Endothelial cell of umbilical vein (primary cell): ENCODE measurements around the gene SSR4. TPM values are rescaled to one million over a fixed set of nuclear protein-coding genes. Genes with fewer than 3 reads are reported as not detected.

ENCODE experiments used
- BruUV-seq: library from RNA; stranded (reverse); fragments of 400-500 nt; replicated peaks from 2 replicates; lab custom pipeline; 2021; lab: Mats Ljungman, UMichigan
- CTCF ChIA-PET: fragments of 300-600, 350-600 bp; sonication (Branson Sonifier 250); formaldehyde crosslinking; loops from one replicate; lab custom pipeline; 2021; ENCODE audit warnings: antibody characterized with exemption, inconsistent platforms; lab: Charles Lee
- POLR2A ChIA-PET: fragments of 300-600, 350-600 bp; sonication (Branson Sonifier 250); formaldehyde crosslinking; loops from one replicate; lab custom pipeline; 2021; ENCODE audit warnings: antibody characterized with exemption, inconsistent platforms; lab: Charles Lee
- DNase-seq: peaks from one replicate; pipeline ENCODE4 v3.0.0-alpha.2; 2011; ENCODE audit warnings: low read depth, low spot score
- FAIRE-seq: peaks from 2 replicates; lab custom pipeline; 2011; peaks lifted over from hg19 to GRCh38; lab: Jason Lieb, UNC
- H2AFZ ChIP-seq: 2 replicates; pipeline ENCODE4 v1.6.0; 2012; ENCODE audit warnings: low read depth, low read length, control low read depth, inconsistent platforms
- H3K27ac ChIP-seq: 2 replicates; pipeline ENCODE4 v1.5.1; 2011; ENCODE audit warnings: low read depth, mild to moderate bottlenecking, control low read depth, low read length, moderate library complexity; ENCODE audit not compliant: insufficient read depth
- H3K27me3 ChIP-seq, 2 experiments: 2 replicates each; pipeline versions ENCODE4 v1.6.0 to v1.6.1; 2011; ENCODE audit warnings: low read length in 2 of 2, mixed read lengths in 1 of 2; ENCODE audit not compliant: control insufficient read depth in 2 of 2, insufficient read depth in 2 of 2
- H3K36me3 ChIP-seq, 2 experiments: 2 replicates in 1 of 2; 3 replicates in 1 of 2; pipeline ENCODE4 v1.5.1; 2011; ENCODE audit warnings: low read length in 2 of 2, mild to moderate bottlenecking in 1 of 2, moderate library complexity in 1 of 2; ENCODE audit not compliant: control insufficient read depth in 2 of 2, insufficient read depth in 2 of 2; ENCODE audit errors: extremely low read depth in 1 of 2
- H3K4me1 ChIP-seq: 3 replicates; pipeline ENCODE4 v1.5.1; 2011; ENCODE audit warnings: mild to moderate bottlenecking, low read length; ENCODE audit not compliant: control insufficient read depth, insufficient read depth; ENCODE audit errors: extremely low read depth
- H3K4me2 ChIP-seq: 2 replicates; pipeline ENCODE4 v1.6.1; 2011; ENCODE audit warnings: low read length, control low read depth, mixed read lengths; ENCODE audit not compliant: insufficient read depth
- H3K4me3 ChIP-seq, 3 experiments: fragments of 200-600 bp in 1 of 3; sonication (generic), shearing (Covaris generic) in 1 of 3; replicated peaks in 1 of 3; 2 replicates each; pipeline ENCODE4 v1.5.1; 2011 to 2016; ENCODE audit warnings: control low read depth in 3 of 3, low read length in 3 of 3, mild to moderate bottlenecking in 2 of 3, inconsistent platforms in 1 of 3, low read depth in 1 of 3, moderate library complexity in 1 of 3; ENCODE audit not compliant: insufficient read depth in 1 of 3
- H3K79me2 ChIP-seq: 2 replicates; pipeline ENCODE4 v1.6.0; 2012; ENCODE audit warnings: low read length, inconsistent platforms; ENCODE audit not compliant: control insufficient read depth, insufficient read depth
- H3K9ac ChIP-seq: replicated peaks from 2 replicates; pipeline ENCODE3; 2011; ENCODE audit warnings: low read length, control low read depth; ENCODE audit not compliant: insufficient read depth; ENCODE audit errors: extremely low read depth
- H3K9me1 ChIP-seq: replicated peaks from 3 replicates; pipeline ENCODE4 v1.6.0; 2011; ENCODE audit warnings: mild to moderate bottlenecking, low read length; ENCODE audit not compliant: control insufficient read depth, insufficient read depth; ENCODE audit errors: extremely low read depth
- H3K9me3 ChIP-seq: replicated peaks from 2 replicates; pipeline ENCODE4 v1.5.1; 2012; ENCODE audit warnings: low read length, inconsistent platforms; ENCODE audit not compliant: control insufficient read depth, insufficient read depth
- H4K20me1 ChIP-seq: replicated peaks from 2 replicates; pipeline ENCODE3; 2011; ENCODE audit warnings: mild to moderate bottlenecking, low read length; ENCODE audit not compliant: control insufficient read depth, insufficient read depth; ENCODE audit errors: extremely low read depth
- EZH2 ChIP-seq: IDR thresholded peaks from 2 replicates; pipeline ENCODE4 v1.6.1; 2012; ENCODE audit warnings: borderline replicate concordance, low read depth, mild to moderate bottlenecking, moderate library complexity, low read length, inconsistent platforms; ENCODE audit not compliant: severe bottlenecking
- FOS ChIP-seq: IDR thresholded peaks from 2 replicates; pipeline ENCODE4 v1.6.1; 2011; ENCODE audit warnings: mild to moderate bottlenecking, low read length, moderate library complexity, borderline replicate concordance; ENCODE audit not compliant: insufficient read depth
- GATA2 ChIP-seq: IDR thresholded peaks from 2 replicates; pipeline ENCODE4 v1.7.0; 2011; ENCODE audit warnings: low read depth, mild to moderate bottlenecking, moderate library complexity, mixed read lengths, low read length; ENCODE audit not compliant: insufficient read length, insufficient read depth
- JUN ChIP-seq: IDR thresholded peaks from 2 replicates; pipeline ENCODE4 v1.6.1; 2011; ENCODE audit warnings: borderline replicate concordance, low read depth; ENCODE audit not compliant: insufficient read length, insufficient read depth
- MYC ChIP-seq: IDR thresholded peaks from one replicate; pipeline ENCODE4 v1.6.1; 2011; ENCODE audit warnings: mild to moderate bottlenecking, low read depth, low read length
- POLR2A ChIP-seq: IDR thresholded peaks from 2 replicates; pipeline ENCODE4 v1.6.1; 2012; ENCODE audit warnings: low read depth, mild to moderate bottlenecking, control low read depth, low read length
- POLR2AphosphoS5 ChIP-seq: IDR thresholded peaks from 2 replicates; pipeline ENCODE4 v1.6.1; 2012; ENCODE audit warnings: low read depth, mild to moderate bottlenecking, control low read depth, low read length, moderate library complexity; ENCODE audit not compliant: insufficient read depth
- dilution Hi-C: fragments of 300-500 bp; cut with MboI; formaldehyde crosslinking; loops from one replicate; pipeline ENCODE4 v1.15.0; 2019; ENCODE audit warnings: low sequenced_read_pairs; ENCODE audit not compliant: extremely low pct_ligation_motif_present
- intact Hi-C: fragments of 100-400 bp; cut with micrococcal nuclease; formaldehyde crosslinking; loops from one replicate; pipeline ENCODE4 v1.10.0; 2022
- polyA plus RNA-seq, 4 experiments: library from polyadenylated mRNA; depleted of rRNA in 3 of 4; stranded (reverse) in 3 of 4; unstranded in 1 of 4; fragments of >200 nt; gene quantifications; 2 replicates each; pipeline versions ENCODE4 v1.2.1 to v1.2.3, GENCODE V29; 2011 to 2012; ENCODE audit warnings: missing spikeins in 1 of 4
- total RNA-seq: library from RNA; stranded (reverse); gene quantifications from 2 replicates; pipeline ENCODE4 v1.2.3, GENCODE V29; 2021
- TF ChIP-seq, protein P1 (sequence below), 2 donors: IDR thresholded peaks; 1 replicate in 1 of 2; 2 replicates in 1 of 2; pipeline ENCODE4 v1.5.1; 2011; ENCODE audit warnings: low read length in 2 of 2, mild to moderate bottlenecking in 2 of 2, moderate library complexity in 2 of 2, control low read depth in 1 of 2, inconsistent platforms in 1 of 2, low read depth in 1 of 2; ENCODE audit not compliant: insufficient read depth in 1 of 2; ENCODE audit errors: extremely low read depth in 1 of 2
- TF ChIP-seq, protein P2 (sequence below): IDR thresholded peaks from 2 replicates; pipeline ENCODE4 v1.6.1; 2011; ENCODE audit not compliant: insufficient read depth, insufficient read length

SSR4 gene
- total and polyA plus RNA-seq, 2 donors (not counting 3 experiments of a cell fraction or from before 2014, with no cell fraction given), result 235 to 732 TPM

DNA sequence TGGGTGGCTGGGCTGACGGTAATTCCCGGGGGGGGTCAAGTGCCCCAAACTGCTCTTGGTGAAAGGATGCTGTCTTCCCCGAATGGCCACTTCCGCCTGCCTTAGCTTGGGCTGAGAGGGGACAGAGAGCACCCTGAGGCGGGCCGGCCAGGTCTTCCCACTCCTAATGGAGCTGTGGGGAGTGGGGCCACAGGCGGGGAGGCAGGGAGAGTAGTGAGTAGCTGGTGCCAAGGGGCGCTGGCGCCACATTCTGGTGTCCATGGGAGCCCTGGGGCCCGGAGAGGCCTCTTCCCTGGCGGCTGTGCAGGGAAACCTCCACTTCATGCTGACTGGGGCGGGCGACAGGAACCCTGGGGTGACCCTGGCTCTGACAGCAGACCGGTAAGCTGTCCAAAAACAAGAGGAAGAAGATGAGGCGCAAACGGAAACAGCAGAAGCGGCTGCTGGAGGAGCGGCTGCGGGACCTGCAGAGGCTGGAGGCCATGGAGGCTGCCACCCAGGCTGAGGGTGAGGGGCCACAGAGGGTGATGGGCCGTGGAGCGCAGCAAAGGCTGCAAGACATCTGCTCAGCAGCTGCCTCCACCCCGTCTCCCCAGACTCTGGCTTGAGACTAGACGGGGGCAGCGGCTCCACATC lies 11.0 kb upstream of the SSR4 start:
- Histone ChIP-seq H3K4me3 (no peak overlapping the region), H4K20me1 (no peaks in the 10 kb centered on the region), H3K9me3 (no peaks in the 10 kb centered on the region), H3K4me1 (no peaks in the 10 kb centered on the region), H3K4me2 (no peak overlapping the region), H3K36me3 (peaks cover 0 to 13% of the 10 kb centered on the region in 2 experiments), H3K9ac (no peak overlapping the region), H2AFZ (no peak overlapping the region), H3K27ac (no peak overlapping the region), H3K9me1 (no peaks in the 10 kb centered on the region), H3K79me2 (no peaks in the 10 kb centered on the region), H3K27me3 (no peaks in the 10 kb centered on the region)
- FAIRE-seq (no peak), DNase-seq (no peak)
- TF ChIP-seq EZH2 (no peak), POLR2AphosphoS5 (no peak), MYC (no peak), POLR2A (no peak), FOS (no peak), GATA2 (no peak), JUN (no peak)
- TF ChIP-seq, protein P1, sequence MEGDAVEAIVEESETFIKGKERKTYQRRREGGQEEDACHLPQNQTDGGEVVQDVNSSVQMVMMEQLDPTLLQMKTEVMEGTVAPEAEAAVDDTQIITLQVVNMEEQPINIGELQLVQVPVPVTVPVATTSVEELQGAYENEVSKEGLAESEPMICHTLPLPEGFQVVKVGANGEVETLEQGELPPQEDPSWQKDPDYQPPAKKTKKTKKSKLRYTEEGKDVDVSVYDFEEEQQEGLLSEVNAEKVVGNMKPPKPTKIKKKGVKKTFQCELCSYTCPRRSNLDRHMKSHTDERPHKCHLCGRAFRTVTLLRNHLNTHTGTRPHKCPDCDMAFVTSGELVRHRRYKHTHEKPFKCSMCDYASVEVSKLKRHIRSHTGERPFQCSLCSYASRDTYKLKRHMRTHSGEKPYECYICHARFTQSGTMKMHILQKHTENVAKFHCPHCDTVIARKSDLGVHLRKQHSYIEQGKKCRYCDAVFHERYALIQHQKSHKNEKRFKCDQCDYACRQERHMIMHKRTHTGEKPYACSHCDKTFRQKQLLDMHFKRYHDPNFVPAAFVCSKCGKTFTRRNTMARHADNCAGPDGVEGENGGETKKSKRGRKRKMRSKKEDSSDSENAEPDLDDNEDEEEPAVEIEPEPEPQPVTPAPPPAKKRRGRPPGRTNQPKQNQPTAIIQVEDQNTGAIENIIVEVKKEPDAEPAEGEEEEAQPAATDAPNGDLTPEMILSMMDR (IDR thresholded peaks at IDR 0.05; ENCODE audit: extremely low read depth in 1 of 2, insufficient read depth in 1 of 2, low read depth in 1 of 2, low read length in 2 of 2), result no peak
- TF ChIP-seq, protein P2, sequence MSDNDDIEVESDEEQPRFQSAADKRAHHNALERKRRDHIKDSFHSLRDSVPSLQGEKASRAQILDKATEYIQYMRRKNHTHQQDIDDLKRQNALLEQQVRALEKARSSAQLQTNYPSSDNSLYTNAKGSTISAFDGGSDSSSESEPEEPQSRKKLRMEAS, result no peak
- no TSS peak for BruUV-seq
- ChIA-PET CTCF (no interaction called here), POLR2A (no interaction called here)
- intact Hi-C loops, result no loop called here
- dilution Hi-C loops, result no loop called here
